ENCODE data around the gene PITX3. TPM values are rescaled to one million over a fixed set of nuclear protein-coding genes. Genes with fewer than 3 reads are reported as not detected.

PITX3 gene
- total RNA-seq, 4 donors from 2014 or later, result not detected

GRCh38 chr10:102188298-102188940 is 52.9 kb downstream of the PITX3 start:
- H3K4me1 ChIP-seq, result peaks cover 0 to 14% (median 5%) of the 10 kb centered on the region in 4 donors
- H3K27ac ChIP-seq, result no peak overlapping the region
- H3K27me3 ChIP-seq, result no peaks in the 10 kb centered on the region
- TF ChIP-seq, protein P1, sequence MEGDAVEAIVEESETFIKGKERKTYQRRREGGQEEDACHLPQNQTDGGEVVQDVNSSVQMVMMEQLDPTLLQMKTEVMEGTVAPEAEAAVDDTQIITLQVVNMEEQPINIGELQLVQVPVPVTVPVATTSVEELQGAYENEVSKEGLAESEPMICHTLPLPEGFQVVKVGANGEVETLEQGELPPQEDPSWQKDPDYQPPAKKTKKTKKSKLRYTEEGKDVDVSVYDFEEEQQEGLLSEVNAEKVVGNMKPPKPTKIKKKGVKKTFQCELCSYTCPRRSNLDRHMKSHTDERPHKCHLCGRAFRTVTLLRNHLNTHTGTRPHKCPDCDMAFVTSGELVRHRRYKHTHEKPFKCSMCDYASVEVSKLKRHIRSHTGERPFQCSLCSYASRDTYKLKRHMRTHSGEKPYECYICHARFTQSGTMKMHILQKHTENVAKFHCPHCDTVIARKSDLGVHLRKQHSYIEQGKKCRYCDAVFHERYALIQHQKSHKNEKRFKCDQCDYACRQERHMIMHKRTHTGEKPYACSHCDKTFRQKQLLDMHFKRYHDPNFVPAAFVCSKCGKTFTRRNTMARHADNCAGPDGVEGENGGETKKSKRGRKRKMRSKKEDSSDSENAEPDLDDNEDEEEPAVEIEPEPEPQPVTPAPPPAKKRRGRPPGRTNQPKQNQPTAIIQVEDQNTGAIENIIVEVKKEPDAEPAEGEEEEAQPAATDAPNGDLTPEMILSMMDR (IDR thresholded peaks at IDR 0.05), result no peak
- TF ChIP-seq POLR2A (IDR thresholded peaks at IDR 0.05), result no peak
- no peak for TF ChIP-seq EP300 (IDR thresholded peaks at IDR 0.05)
- H3K4me3 ChIP-seq, result no peak overlapping the region
- H3K9me3 ChIP-seq, result peaks cover 0 to 7% (median 0%) of the 10 kb centered on the region in 4 donors
- 55 to 63% methylated on average over 3 of the region's 3 CpGs for WGBS, 2 donors
- H3K36me3 ChIP-seq, result no peaks in the 10 kb centered on the region
- no peak for DNase-seq (ENCODE audit: low spot score in 2 of 2)

DNA sequence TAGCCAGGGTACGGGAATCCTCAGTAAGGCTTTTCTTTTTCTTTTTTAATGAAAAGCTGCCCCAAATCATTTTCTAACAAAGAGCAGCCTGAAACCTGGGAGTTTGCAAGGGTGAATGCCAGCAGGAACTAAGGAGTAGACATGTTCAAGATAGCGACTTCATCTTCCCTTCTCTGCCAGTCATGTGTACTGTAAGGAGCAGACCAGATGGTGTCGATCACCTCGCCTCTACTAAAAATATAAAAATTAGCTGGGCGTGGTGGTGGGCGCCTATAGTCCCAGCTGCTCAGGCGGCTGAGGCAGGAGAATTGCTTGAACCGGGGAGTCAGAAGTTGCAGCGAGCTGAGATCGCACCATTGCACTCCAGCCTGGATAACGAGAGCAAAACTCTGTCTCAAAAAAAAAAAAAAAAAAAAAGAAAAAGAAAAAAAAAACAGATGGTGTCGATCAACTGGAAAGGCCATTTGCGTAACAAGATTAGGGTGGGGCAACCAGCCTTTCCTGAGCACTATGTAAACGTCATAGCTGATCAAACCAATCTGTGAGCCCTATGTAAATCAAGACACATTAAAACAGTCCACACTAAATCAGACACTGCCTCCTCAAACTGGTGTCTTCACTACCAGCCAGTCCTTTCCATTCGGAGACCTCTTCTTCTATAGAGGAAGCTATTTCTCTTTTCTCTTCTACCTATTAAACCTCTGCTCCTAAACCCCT is 55.3 kb downstream of the PITX3 start:
- TF ChIP-seq POLR2A (IDR thresholded peaks at IDR 0.05) (no peak), EP300 (IDR thresholded peaks at IDR 0.05) (no peak)
- TF ChIP-seq, protein P1 (IDR thresholded peaks at IDR 0.05), result no peak
- no peak for DNase-seq (ENCODE audit: low spot score in 2 of 2)
- Histone ChIP-seq H3K27me3 (no peaks in the 10 kb centered on the region), H3K4me1 (peaks cover 0 to 14% (median 5%) of the 10 kb centered on the region in 4 donors), H3K36me3 (no peaks in the 10 kb centered on the region), H3K9me3 (no peaks in the 10 kb centered on the region), H3K27ac (no peak overlapping the region), H3K4me3 (no peak overlapping the region)
- WGBS, 2 donors, result 81 to 84% methylated on average over 15 of the region's 15 CpGs

DNA sequence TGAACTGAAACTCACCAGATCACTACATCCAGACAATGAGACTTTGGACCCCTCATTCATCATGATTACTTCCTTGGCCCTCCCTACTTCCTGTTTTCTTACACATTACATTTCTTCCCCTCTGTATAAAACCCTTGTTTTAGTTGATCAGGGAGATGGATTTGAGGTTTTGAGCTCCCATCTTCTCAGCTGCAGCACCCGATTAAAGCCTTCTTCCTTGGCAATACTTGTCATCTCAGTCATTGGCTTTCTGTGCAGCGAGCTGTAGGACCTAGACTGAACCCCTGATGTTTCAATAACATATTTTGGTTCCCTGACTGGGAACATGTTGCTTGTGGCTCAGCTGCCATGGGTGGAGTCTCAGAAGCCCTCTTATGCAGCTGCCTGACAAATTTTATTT is 56.0 kb downstream of the PITX3 start:
- WGBS, 2 donors, result 76 to 80% methylated on average over 2 of the region's 2 CpGs
- no peak for TF ChIP-seq EP300 (IDR thresholded peaks at IDR 0.05)
- no peak for TF ChIP-seq POLR2A (IDR thresholded peaks at IDR 0.05)
- TF ChIP-seq, protein P1 (IDR thresholded peaks at IDR 0.05), result no peak
- Histone ChIP-seq H3K27me3 (no peaks in the 10 kb centered on the region), H3K4me1 (peaks cover 0 to 14% (median 5%) of the 10 kb centered on the region in 4 donors), H3K27ac (no peak overlapping the region), H3K9me3 (no peaks in the 10 kb centered on the region), H3K4me3 (no peak overlapping the region), H3K36me3 (no peaks in the 10 kb centered on the region)
- DNase-seq (ENCODE audit: low spot score in 2 of 2), result no peak

GRCh38 chr10:102184606-102185005 is 56.7 kb downstream of the PITX3 start:
- Histone ChIP-seq H3K4me3 (no peak overlapping the region), H3K36me3 (no peaks in the 10 kb centered on the region), H3K9me3 (no peaks in the 10 kb centered on the region), H3K27ac (no peak overlapping the region), H3K4me1 (peaks cover 0 to 12% (median 4%) of the 10 kb centered on the region in 4 donors), H3K27me3 (no peaks in the 10 kb centered on the region)
- DNase-seq (ENCODE audit: low spot score in 2 of 2), result no peak
- WGBS, 2 donors, result 73 to 78% methylated on average over 2 of the region's 2 CpGs
- no peak for TF ChIP-seq POLR2A (IDR thresholded peaks at IDR 0.05)
- TF ChIP-seq, protein P1 (IDR thresholded peaks at IDR 0.05), result no peak
- TF ChIP-seq EP300 (IDR thresholded peaks at IDR 0.05), result no peak

Other genes with a start within 250 kb of the PITX3 start
- gene ARMH3, start 185.3 kb downstream of the PITX3 start, total RNA-seq, result 10 to 100 TPM; 16.9 to 19.5 (median 18.5) TPM
- gene HPS6, start 176.2 kb downstream of the PITX3 start, total RNA-seq, result 10 to 100 TPM; 33.5 to 36.5 (median 34.8) TPM
- gene LDB1, start 121.1 kb downstream of the PITX3 start, total RNA-seq, result 10 to 100 TPM; 37.0 to 50.7 (median 45.8) TPM
- gene PPRC1, start 108.5 kb downstream of the PITX3 start, total RNA-seq, result 10 to 100 TPM; 10.1 to 26.4 (median 18.7) TPM
- gene NOLC1, start 89.1 kb downstream of the PITX3 start, total RNA-seq, result 10 to 100 TPM; 31.2 to 58.2 (median 51.4) TPM
- gene ELOVL3, start 15.2 kb downstream of the PITX3 start, total RNA-seq, result not detected
- gene GBF1, start 4.0 kb upstream of the PITX3 start, total RNA-seq, result 10 to 100 TPM; 31.0 to 38.0 (median 36.1) TPM
- gene NFKB2, start 154.2 kb upstream of the PITX3 start, total RNA-seq, result 10 to 100 TPM; 19.3 to 49.2 (median 31.8) TPM
- 1 to 10 TPM in 1 of 4 donors, under 1 TPM in 3; 0.30 to 1.1 (median 0.70) TPM for gene PSD, start 177.3 kb upstream of the PITX3 start, total RNA-seq
- gene FBXL15, start 179.3 kb upstream of the PITX3 start, total RNA-seq, result 10 to 100 TPM; 25.8 to 51.1 (median 46.2) TPM
- gene CUEDC2, start 191.1 kb upstream of the PITX3 start, total RNA-seq, result 100 to 1,000 TPM in 3 of 4 donors, 10 to 100 TPM in 1; 86.4 to 195 (median 131) TPM
- 1 to 10 TPM in 1 of 4 donors, not detected in 3; 1.4 TPM for gene C10orf95, start 210.0 kb upstream of the PITX3 start, total RNA-seq